Activated naive CD8-positive, alpha-beta T cell treated with anti-CD3 and anti-CD28 coated beads, Interleukin-2, amount 10 ng/mL, durations not matched to agents 7 days and 5 days (primary cell): Measurements from ENCODE around the gene KRABD2.
"Not testable (repeated sequence)": the region's sequence is repeated elsewhere in the genome, so short reads cannot be mapped to it uniquely, and the experiment has no call there.

Source experiments
- ATAC-seq: fragments of 150-1000 bp; cut with Tn5 transposase; one replicate; pipeline ENCODE4 v1.10.0; 2021; ENCODE audit warnings: low read depth, moderate library complexity
- POLR2A ChIA-PET: fragments of 350-600 bp; sonication (Branson Sonifier 250); formaldehyde crosslinking; loops from one replicate; lab custom pipeline; 2021; ENCODE audit warnings: antibody characterized with exemption; lab: Charles Lee
- DNase-seq: peaks from one replicate; pipeline ENCODE4 v3.0.0; 2021
- H3K27ac Mint-ChIP-seq: one replicate; pipeline ENCODE4 v1.8.0; 2022; ENCODE audit warnings: mild to moderate bottlenecking, mixed read lengths
- H3K27me3 Mint-ChIP-seq: one replicate; pipeline ENCODE4 v1.8.0; 2022; ENCODE audit warnings: mild to moderate bottlenecking, moderate library complexity, mixed read lengths
- H3K36me3 Mint-ChIP-seq: one replicate; pipeline ENCODE4 v1.8.0; 2021; ENCODE audit warnings: mild to moderate bottlenecking, mixed read lengths
- H3K4me1 Mint-ChIP-seq: one replicate; pipeline ENCODE4 v1.8.0; 2021; ENCODE audit warnings: mixed read lengths
- H3K4me3 Mint-ChIP-seq: one replicate; pipeline ENCODE4 v1.8.0; 2022; ENCODE audit warnings: mild to moderate bottlenecking, moderate library complexity, mixed read lengths
- H3K9me3 Mint-ChIP-seq: one replicate; pipeline ENCODE4 v1.8.0; 2021; ENCODE audit warnings: mixed read lengths

Gene KRABD2

GRCh38 chr17:8386841-8387240 is 10.3 kb upstream of the KRABD2 start:
- peak overlapping the region; percentile 30 for H3K4me3 Mint-ChIP-seq
- DNase-seq (no peak), ATAC-seq (no peak)
- H3K4me1 Mint-ChIP-seq: peaks cover 20% of the 10 kb centered on the region
- POLR2A ChIA-PET: no interaction called here
- peaks cover 14% of the 10 kb centered on the region for H3K36me3 Mint-ChIP-seq
- no peaks in the 10 kb centered on the region for H3K27me3 Mint-ChIP-seq
- no peaks in the 10 kb centered on the region for H3K9me3 Mint-ChIP-seq
- peak overlapping the region; percentile 3 for H3K27ac Mint-ChIP-seq

GRCh38 chr17:8384801-8385378 is 8.4 kb upstream of the KRABD2 start:
- Mint-ChIP-seq H3K36me3 (peaks cover 25% of the 10 kb centered on the region), H3K27ac (no peak overlapping the region), H3K4me3 (peak overlapping the region; percentile 92), H3K4me1 (peaks cover 33% of the 10 kb centered on the region), H3K27me3 (no peaks in the 10 kb centered on the region), H3K9me3 (no peaks in the 10 kb centered on the region)
- DNase-seq (no peak), ATAC-seq (no peak)
- POLR2A ChIA-PET: no interaction called here

- Mint-ChIP-seq H3K36me3 (peaks cover 29% of the 10 kb centered on the region), H3K4me3 (peak within 1 kb of the TSS; percentile 92), H3K27me3 (no peaks in the 10 kb centered on the region), H3K27ac (peak within 1 kb of the TSS; percentile 88), H3K9me3 (no peaks in the 10 kb centered on the region), H3K4me1 (peaks cover 43% of the 10 kb centered on the region)
- peak; percentile 96 for DNase-seq
- ATAC-seq: peak; percentile 96
- POLR2A ChIA-PET: interaction anchor here (0.6 to 1.5 kb wide), 10 partner anchors 8 to 1193 kb away, joined by 3 to 12 read pairs (median 4); partner anchors contain the start of genes CCDC42, CFAP52, NDEL1 and SLC25A35
Observed at GRCh38 chr17:8383143-8383822, 6.8 kb upstream of the KRABD2 start, which contains the start of gene RPL26. RPL26 (minus strand) TSS chr17:8383193; CDS start chr17:8382310, 883 bp downstream.

GRCh38 chr17:8382880-8383142 is 6.3 kb upstream of the KRABD2 start:
- DNase-seq: no peak
- H3K27ac Mint-ChIP-seq: peak overlapping the region; percentile 88
- peak overlapping the region; percentile 92 for H3K4me3 Mint-ChIP-seq
- H3K36me3 Mint-ChIP-seq: peaks cover 29% of the 10 kb centered on the region
- ATAC-seq: no peak
- no peaks in the 10 kb centered on the region for H3K9me3 Mint-ChIP-seq
- POLR2A ChIA-PET: interaction anchor here (0.7 to 1.4 kb wide), 3 partner anchors 9 to 363 kb away, joined by 3 to 4 read pairs (median 4); partner anchors contain the start of gene NDEL1
- H3K4me1 Mint-ChIP-seq: peaks cover 43% of the 10 kb centered on the region
- H3K27me3 Mint-ChIP-seq: no peaks in the 10 kb centered on the region

- ATAC-seq: no peak
- H3K4me1 Mint-ChIP-seq: peaks cover 43% of the 10 kb centered on the region
- peak overlapping the region; percentile 92 for H3K4me3 Mint-ChIP-seq
- DNase-seq: no peak
- no peaks in the 10 kb centered on the region for H3K27me3 Mint-ChIP-seq
- peak overlapping the region; percentile 88 for H3K27ac Mint-ChIP-seq
- peaks cover 31% of the 10 kb centered on the region for H3K36me3 Mint-ChIP-seq
- no peaks in the 10 kb centered on the region for H3K9me3 Mint-ChIP-seq
- POLR2A ChIA-PET: interaction anchor here (0.7 to 1.4 kb wide), 4 partner anchors 10 to 928 kb away, joined by 3 to 4 read pairs (median 4); partner anchors contain the start of gene NDEL1
Observed at GRCh38 chr17:8382052-8382879, 5.8 kb upstream of the KRABD2 start.

- Mint-ChIP-seq H3K36me3 (peaks cover 34% of the 10 kb centered on the region), H3K4me1 (peaks cover 48% of the 10 kb centered on the region), H3K4me3 (no peak overlapping the region), H3K9me3 (no peaks in the 10 kb centered on the region), H3K27me3 (no peaks in the 10 kb centered on the region), H3K27ac (no peak overlapping the region)
- no peak for ATAC-seq
- no peak for DNase-seq
- POLR2A ChIA-PET: interaction anchor here (0.6 kb wide), 1 partner anchor 132 kb away, joined by 3 read pairs; the partner anchor contains the start of gene CTC1
Observed at GRCh38 chr17:8380049-8380448, 3.5 kb upstream of the KRABD2 start.

- H3K4me3 Mint-ChIP-seq: peak overlapping the region; percentile 8
- peaks cover 45% of the 10 kb centered on the region for H3K4me1 Mint-ChIP-seq
- POLR2A ChIA-PET, DNase-seq, H3K27ac Mint-ChIP-seq, H3K27me3 Mint-ChIP-seq, H3K9me3 Mint-ChIP-seq, ATAC-seq: not testable (repeated sequence)
- peaks cover 36% of the 10 kb centered on the region for H3K36me3 Mint-ChIP-seq
Observed at GRCh38 chr17:8378117-8378516, 1.6 kb upstream of the KRABD2 start.

GRCh38 chr17:8377422-8377821 is 918 bp upstream of the KRABD2 start:
- Mint-ChIP-seq H3K4me1 (peaks cover 43% of the 10 kb centered on the region), H3K4me3 (peak overlapping the region; percentile 92)
- POLR2A ChIA-PET: interaction anchor here (1.4 to 1.8 kb wide), 3 partner anchors 16 to 82 kb away, joined by 4 to 9 read pairs (median 5); partner anchors contain the start of genes NDEL1 and SLC25A35

GRCh38 chr17:8375738-8376259 is 705 bp downstream of the KRABD2 start:
- Mint-ChIP-seq H3K4me1 (peaks cover 37% of the 10 kb centered on the region), H3K9me3 (no peaks in the 10 kb centered on the region), H3K4me3 (peak overlapping the region; percentile 92), H3K36me3 (peaks cover 16% of the 10 kb centered on the region), H3K27ac (peak overlapping the region; percentile 82), H3K27me3 (no peaks in the 10 kb centered on the region)
- POLR2A ChIA-PET: interaction anchor here (0.6 to 1.8 kb wide), 9 partner anchors 14 to 165 kb away, joined by 3 to 10 read pairs (median 4); partner anchors contain the start of genes AURKB, NDEL1, ODF4 and SLC25A35
- no peak for DNase-seq
- no peak for ATAC-seq

More at GRCh38 chr17:8377422-8377821, 918 bp upstream of the KRABD2 start:
- no peak for ATAC-seq
- peak overlapping the region; percentile 82 for H3K27ac Mint-ChIP-seq
- no peak for DNase-seq
- no peaks in the 10 kb centered on the region for H3K9me3 Mint-ChIP-seq
- peaks cover 30% of the 10 kb centered on the region for H3K36me3 Mint-ChIP-seq
- no peaks in the 10 kb centered on the region for H3K27me3 Mint-ChIP-seq

GRCh38 chr17:8373856-8374255 is 2.6 kb downstream of the KRABD2 start:
- H3K9me3 Mint-ChIP-seq, POLR2A ChIA-PET, H3K4me3 Mint-ChIP-seq, DNase-seq, H3K27ac Mint-ChIP-seq, ATAC-seq, H3K27me3 Mint-ChIP-seq: not testable (repeated sequence)
- peaks cover 23% of the 10 kb centered on the region for H3K36me3 Mint-ChIP-seq
- peaks cover 25% of the 10 kb centered on the region for H3K4me1 Mint-ChIP-seq

GRCh38 chr17:8372422-8372821 is 4.1 kb downstream of the KRABD2 start:
- Mint-ChIP-seq H3K9me3 (no peaks in the 10 kb centered on the region), H3K36me3 (peaks cover 23% of the 10 kb centered on the region), H3K27me3 (no peaks in the 10 kb centered on the region), H3K4me3 (no peak overlapping the region), H3K4me1 (peaks cover 16% of the 10 kb centered on the region), H3K27ac (no peak overlapping the region)
- ATAC-seq (no peak), DNase-seq (no peak)
- POLR2A ChIA-PET: no interaction called here

GRCh38 chr17:8371786-8372185 is 4.7 kb downstream of the KRABD2 start:
- no peak overlapping the region for H3K27ac Mint-ChIP-seq
- no peaks in the 10 kb centered on the region for H3K27me3 Mint-ChIP-seq
- peaks cover 10% of the 10 kb centered on the region for H3K4me1 Mint-ChIP-seq
- H3K9me3 Mint-ChIP-seq: no peaks in the 10 kb centered on the region
- POLR2A ChIA-PET: no interaction called here
- H3K36me3 Mint-ChIP-seq: peaks cover 20% of the 10 kb centered on the region
- DNase-seq (no peak), ATAC-seq (no peak)
- H3K4me3 Mint-ChIP-seq: no peak overlapping the region

- Mint-ChIP-seq H3K9me3 (no peaks in the 10 kb centered on the region), H3K27me3 (no peaks in the 10 kb centered on the region), H3K4me3 (no peak overlapping the region), H3K27ac (no peak overlapping the region), H3K4me1 (peaks cover 1% of the 10 kb centered on the region), H3K36me3 (peaks cover 18% of the 10 kb centered on the region)
- POLR2A ChIA-PET: interaction anchor here (0.6 kb wide), 1 partner anchor 212 kb away, joined by 3 read pairs; no protein-coding TSS in a partner anchor
- DNase-seq (no peak), ATAC-seq (no peak)
Observed at GRCh38 chr17:8369944-8370343, 6.6 kb downstream of the KRABD2 start.
